Endothelial cell (in vitro differentiated cells): ENCODE measurements around the gene PDK2. TPM values are rescaled to one million over a fixed set of nuclear protein-coding genes. Genes with fewer than 3 reads are reported as not detected.

Source experiments
- DNase-seq: peaks from one replicate; pipeline ENCODE4 v3.0.0; 2021; ENCODE audit warnings: low spot score
- H3K27ac Mint-ChIP-seq: one replicate; pipeline ENCODE4 v1.8.0; 2021; ENCODE audit warnings: mixed read lengths, inconsistent platforms; ENCODE audit not compliant: unreplicated experiment
- H3K27me3 Mint-ChIP-seq: one replicate; pipeline ENCODE4 v1.8.0; 2021; ENCODE audit warnings: mild to moderate bottlenecking, moderate library complexity, mixed read lengths, inconsistent platforms; ENCODE audit not compliant: unreplicated experiment
- H3K36me3 Mint-ChIP-seq: one replicate; pipeline ENCODE4 v1.8.0; 2021; ENCODE audit warnings: mild to moderate bottlenecking, low read depth, mixed read lengths, inconsistent platforms; ENCODE audit not compliant: unreplicated experiment
- H3K4me1 Mint-ChIP-seq: one replicate; pipeline ENCODE4 v1.8.0; 2021; ENCODE audit warnings: mild to moderate bottlenecking, mixed read lengths, inconsistent platforms; ENCODE audit not compliant: unreplicated experiment
- H3K4me3 Mint-ChIP-seq: one replicate; pipeline ENCODE4 v1.8.0; 2021; ENCODE audit warnings: mild to moderate bottlenecking, mixed read lengths, inconsistent platforms; ENCODE audit not compliant: unreplicated experiment
- H3K9me3 Mint-ChIP-seq: one replicate; pipeline ENCODE4 v1.8.0; 2021; ENCODE audit warnings: mixed read lengths, inconsistent platforms; ENCODE audit not compliant: unreplicated experiment
- total RNA-seq: library from RNA; stranded (reverse); fragmentation: NEBNext Ultra II Directional; extraction: Animal tissue kit (Norgen Biotek cat#: 25700); gene quantifications from one replicate; pipeline ENCODE4 v1.2.1, GENCODE V29; 2021; ENCODE audit not compliant: unreplicated experiment
- TF ChIP-seq, protein P1 (sequence below): fragments of 200-600 bp; sonication (generic); IDR thresholded peaks from one replicate; pipeline ENCODE4 v1.5.0; 2021; ENCODE audit warnings: antibody characterized with exemption; ENCODE audit not compliant: unreplicated experiment

PDK2 gene
- total RNA-seq, 1 donor from 2014 or later: 37.1 TPM

- Mint-ChIP-seq H3K9me3 (no peaks in the 10 kb centered on the region), H3K27me3 (peaks cover 8% of the 10 kb centered on the region), H3K4me3 (no peak overlapping the region), H3K27ac (no peak overlapping the region), H3K4me1 (peaks cover 2% of the 10 kb centered on the region), H3K36me3 (no peaks in the 10 kb centered on the region)
- DNase-seq: no peak
- TF ChIP-seq, protein P1, sequence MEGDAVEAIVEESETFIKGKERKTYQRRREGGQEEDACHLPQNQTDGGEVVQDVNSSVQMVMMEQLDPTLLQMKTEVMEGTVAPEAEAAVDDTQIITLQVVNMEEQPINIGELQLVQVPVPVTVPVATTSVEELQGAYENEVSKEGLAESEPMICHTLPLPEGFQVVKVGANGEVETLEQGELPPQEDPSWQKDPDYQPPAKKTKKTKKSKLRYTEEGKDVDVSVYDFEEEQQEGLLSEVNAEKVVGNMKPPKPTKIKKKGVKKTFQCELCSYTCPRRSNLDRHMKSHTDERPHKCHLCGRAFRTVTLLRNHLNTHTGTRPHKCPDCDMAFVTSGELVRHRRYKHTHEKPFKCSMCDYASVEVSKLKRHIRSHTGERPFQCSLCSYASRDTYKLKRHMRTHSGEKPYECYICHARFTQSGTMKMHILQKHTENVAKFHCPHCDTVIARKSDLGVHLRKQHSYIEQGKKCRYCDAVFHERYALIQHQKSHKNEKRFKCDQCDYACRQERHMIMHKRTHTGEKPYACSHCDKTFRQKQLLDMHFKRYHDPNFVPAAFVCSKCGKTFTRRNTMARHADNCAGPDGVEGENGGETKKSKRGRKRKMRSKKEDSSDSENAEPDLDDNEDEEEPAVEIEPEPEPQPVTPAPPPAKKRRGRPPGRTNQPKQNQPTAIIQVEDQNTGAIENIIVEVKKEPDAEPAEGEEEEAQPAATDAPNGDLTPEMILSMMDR: no peak
Measured at GRCh38 chr17:50065056-50065455, 30.1 kb upstream of the PDK2 start.

GRCh38 chr17:50066995-50067394 lies 28.2 kb upstream of the PDK2 start:
- Mint-ChIP-seq H3K4me3 (no peak overlapping the region), H3K9me3 (no peaks in the 10 kb centered on the region), H3K27ac (no peak overlapping the region), H3K36me3 (peaks cover 4% of the 10 kb centered on the region), H3K4me1 (peaks cover 2% of the 10 kb centered on the region), H3K27me3 (peaks cover 11% of the 10 kb centered on the region)
- TF ChIP-seq, protein P1: no peak
- no peak for DNase-seq

DNA sequence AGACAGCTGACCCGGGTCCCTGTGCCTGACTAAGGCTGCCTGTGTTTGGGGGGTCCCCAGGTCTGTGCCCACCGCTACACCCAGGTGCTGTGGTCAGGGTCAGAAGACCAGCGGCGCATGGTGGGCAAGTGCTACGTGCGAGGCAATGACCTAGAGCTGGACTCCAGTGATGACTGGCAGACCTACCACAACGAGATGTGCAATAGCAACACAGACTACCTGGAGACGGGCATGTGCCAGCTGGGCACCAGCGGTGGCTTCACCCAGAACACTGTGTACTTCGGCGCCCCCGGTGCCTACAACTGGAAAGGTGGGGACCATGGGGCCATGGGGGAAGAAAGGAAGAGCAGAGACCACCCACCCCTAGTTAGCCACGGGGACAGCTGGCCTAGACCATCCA lies 27.2 kb upstream of the PDK2 start:
- H3K27ac Mint-ChIP-seq: no peak overlapping the region
- peaks cover 4% of the 10 kb centered on the region for H3K36me3 Mint-ChIP-seq
- DNase-seq: no peak
- H3K27me3 Mint-ChIP-seq: peaks cover 11% of the 10 kb centered on the region
- no peaks in the 10 kb centered on the region for H3K9me3 Mint-ChIP-seq
- H3K4me1 Mint-ChIP-seq: peaks cover 2% of the 10 kb centered on the region
- TF ChIP-seq, protein P1: no peak
- H3K4me3 Mint-ChIP-seq: no peak overlapping the region

GRCh38 chr17:50070908-50071680 lies 24.1 kb upstream of the PDK2 start:
- TF ChIP-seq, protein P1: no peak
- Mint-ChIP-seq H3K4me1 (no peaks in the 10 kb centered on the region), H3K27ac (no peak overlapping the region), H3K36me3 (peaks cover 4% of the 10 kb centered on the region), H3K9me3 (no peaks in the 10 kb centered on the region), H3K27me3 (peaks cover 13% of the 10 kb centered on the region), H3K4me3 (peak overlapping the region; percentile 37)
- no peak for DNase-seq

DNA sequence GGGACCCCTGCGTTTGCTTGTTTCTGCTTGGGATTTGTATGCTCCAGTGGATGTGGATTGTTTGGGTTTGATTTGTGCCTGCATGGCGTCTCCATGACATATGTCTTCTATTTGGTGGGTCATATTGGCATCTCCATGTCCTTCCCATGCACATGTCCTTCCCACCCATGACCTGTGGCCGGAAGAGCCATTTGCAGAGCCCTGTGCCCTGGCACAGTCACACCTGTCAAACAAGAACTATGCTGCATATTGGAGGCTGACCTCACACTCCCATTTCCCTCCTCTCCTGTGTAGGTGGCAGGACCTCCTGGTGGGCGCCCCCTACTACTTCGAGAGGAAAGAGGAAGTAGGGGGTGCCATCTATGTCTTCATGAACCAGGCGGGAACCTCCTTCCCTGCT lies 23.5 kb upstream of the PDK2 start:
- Mint-ChIP-seq H3K27ac (no peak overlapping the region), H3K27me3 (peaks cover 13% of the 10 kb centered on the region), H3K4me3 (peak overlapping the region; percentile 37), H3K9me3 (no peaks in the 10 kb centered on the region), H3K36me3 (peaks cover 4% of the 10 kb centered on the region), H3K4me1 (no peaks in the 10 kb centered on the region)
- no peak for DNase-seq
- TF ChIP-seq, protein P1: no peak
